OCI-LY3 (cell line): ENCODE results near the gene WDR26.

Source experiments
- EZH2phosphoT487 ChIP-seq: fragments of 200-600 bp; shearing (Covaris generic); IDR thresholded peaks from 2 replicates; pipeline ENCODE4 v1.6.1; 2018; ENCODE audit warnings: antibody characterized with exemption, mixed run types, low read depth
- TF ChIP-seq, protein P1 (sequence below): fragments of 200-600, 300-600 bp; sonication (generic); IDR thresholded peaks from 2 replicates; pipeline ENCODE4 v1.5.1; 2014; ENCODE audit warnings: antibody characterized with exemption, low read length, low read depth

DNA sequence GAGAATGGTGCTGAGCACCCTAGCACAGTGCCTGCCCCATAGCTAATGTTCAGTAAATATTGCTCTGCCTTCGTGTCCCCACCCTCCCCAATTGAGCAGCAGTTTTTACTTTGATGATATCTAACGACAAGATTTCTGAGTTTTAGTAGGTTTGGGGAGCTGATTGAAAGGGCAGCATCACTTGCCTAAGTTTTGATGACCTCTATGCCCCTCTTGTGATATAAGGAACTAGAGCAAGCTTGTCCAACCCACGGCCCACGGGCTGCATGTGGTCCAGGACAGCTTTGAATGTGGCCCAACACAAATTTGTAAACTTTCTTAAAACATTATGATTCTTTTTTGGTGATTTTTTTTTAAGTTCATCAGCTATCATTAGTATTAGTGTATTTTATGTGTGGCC lies 76.4 kb downstream of the WDR26 start:
- TF ChIP-seq, protein P1, sequence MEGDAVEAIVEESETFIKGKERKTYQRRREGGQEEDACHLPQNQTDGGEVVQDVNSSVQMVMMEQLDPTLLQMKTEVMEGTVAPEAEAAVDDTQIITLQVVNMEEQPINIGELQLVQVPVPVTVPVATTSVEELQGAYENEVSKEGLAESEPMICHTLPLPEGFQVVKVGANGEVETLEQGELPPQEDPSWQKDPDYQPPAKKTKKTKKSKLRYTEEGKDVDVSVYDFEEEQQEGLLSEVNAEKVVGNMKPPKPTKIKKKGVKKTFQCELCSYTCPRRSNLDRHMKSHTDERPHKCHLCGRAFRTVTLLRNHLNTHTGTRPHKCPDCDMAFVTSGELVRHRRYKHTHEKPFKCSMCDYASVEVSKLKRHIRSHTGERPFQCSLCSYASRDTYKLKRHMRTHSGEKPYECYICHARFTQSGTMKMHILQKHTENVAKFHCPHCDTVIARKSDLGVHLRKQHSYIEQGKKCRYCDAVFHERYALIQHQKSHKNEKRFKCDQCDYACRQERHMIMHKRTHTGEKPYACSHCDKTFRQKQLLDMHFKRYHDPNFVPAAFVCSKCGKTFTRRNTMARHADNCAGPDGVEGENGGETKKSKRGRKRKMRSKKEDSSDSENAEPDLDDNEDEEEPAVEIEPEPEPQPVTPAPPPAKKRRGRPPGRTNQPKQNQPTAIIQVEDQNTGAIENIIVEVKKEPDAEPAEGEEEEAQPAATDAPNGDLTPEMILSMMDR, result no peak
- TF ChIP-seq EZH2phosphoT487, result no peak
